VCaP (cell line): ENCODE data around the gene UGT1A6.

Experiments used
- H3K27ac ChIP-seq: fragments of 450-650 bp; 2 replicates; pipeline ENCODE4 v1.5.1; 2017
- TF ChIP-seq, protein P1 (sequence below): fragments of 450-650 bp; conservative IDR thresholded peaks from 2 replicates; pipeline ENCODE4 v1.5.1; 2017; ENCODE audit warnings: mild to moderate bottlenecking, moderate library complexity

The UGT1A6 gene

DNA sequence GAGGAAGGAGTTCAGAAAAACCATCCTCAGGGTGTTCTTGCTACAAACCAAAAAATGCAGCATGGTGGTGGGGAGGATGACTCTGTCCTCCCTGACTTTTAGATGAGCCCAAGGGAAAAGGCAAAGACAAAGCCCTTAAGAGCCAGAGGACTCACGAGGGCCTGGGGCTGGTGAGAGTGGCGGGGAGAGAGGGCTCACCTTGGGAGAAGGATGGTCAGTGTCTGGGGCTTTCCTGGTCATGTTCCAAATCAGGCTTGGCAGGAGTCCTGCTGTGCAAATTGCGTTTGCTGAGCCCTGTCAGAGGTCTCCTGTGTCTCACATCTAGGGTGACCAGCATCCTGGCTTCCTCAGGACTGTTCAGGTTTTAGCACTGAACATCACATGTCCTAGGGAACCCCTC, 72.1 kb downstream of the UGT1A6 start:
- H3K27ac ChIP-seq: no peak overlapping the region
- TF ChIP-seq, protein P1, sequence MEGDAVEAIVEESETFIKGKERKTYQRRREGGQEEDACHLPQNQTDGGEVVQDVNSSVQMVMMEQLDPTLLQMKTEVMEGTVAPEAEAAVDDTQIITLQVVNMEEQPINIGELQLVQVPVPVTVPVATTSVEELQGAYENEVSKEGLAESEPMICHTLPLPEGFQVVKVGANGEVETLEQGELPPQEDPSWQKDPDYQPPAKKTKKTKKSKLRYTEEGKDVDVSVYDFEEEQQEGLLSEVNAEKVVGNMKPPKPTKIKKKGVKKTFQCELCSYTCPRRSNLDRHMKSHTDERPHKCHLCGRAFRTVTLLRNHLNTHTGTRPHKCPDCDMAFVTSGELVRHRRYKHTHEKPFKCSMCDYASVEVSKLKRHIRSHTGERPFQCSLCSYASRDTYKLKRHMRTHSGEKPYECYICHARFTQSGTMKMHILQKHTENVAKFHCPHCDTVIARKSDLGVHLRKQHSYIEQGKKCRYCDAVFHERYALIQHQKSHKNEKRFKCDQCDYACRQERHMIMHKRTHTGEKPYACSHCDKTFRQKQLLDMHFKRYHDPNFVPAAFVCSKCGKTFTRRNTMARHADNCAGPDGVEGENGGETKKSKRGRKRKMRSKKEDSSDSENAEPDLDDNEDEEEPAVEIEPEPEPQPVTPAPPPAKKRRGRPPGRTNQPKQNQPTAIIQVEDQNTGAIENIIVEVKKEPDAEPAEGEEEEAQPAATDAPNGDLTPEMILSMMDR: no peak

- TF ChIP-seq, protein P1: no peak
- no peak overlapping the region for H3K27ac ChIP-seq
Observed at GRCh38 chr2:233766416-233766815, 73.7 kb downstream of the UGT1A6 start.

DNA sequence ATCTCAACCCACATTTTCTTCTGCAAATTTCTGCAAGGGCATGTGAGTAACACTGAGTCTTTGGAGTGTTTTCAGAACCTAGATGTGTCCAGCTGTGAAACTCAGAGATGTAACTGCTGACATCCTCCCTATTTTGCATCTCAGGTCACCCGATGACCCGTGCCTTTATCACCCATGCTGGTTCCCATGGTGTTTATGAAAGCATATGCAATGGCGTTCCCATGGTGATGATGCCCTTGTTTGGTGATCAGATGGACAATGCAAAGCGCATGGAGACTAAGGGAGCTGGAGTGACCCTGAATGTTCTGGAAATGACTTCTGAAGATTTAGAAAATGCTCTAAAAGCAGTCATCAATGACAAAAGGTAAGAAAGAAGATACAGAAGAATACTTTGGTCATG, 75.4 kb downstream of the UGT1A6 start:
- no peak overlapping the region for H3K27ac ChIP-seq
- TF ChIP-seq, protein P1: no peak

- no peak overlapping the region for H3K27ac ChIP-seq
- TF ChIP-seq, protein P1: no peak
Observed at GRCh38 chr2:233769260-233769659, 76.6 kb downstream of the UGT1A6 start.

DNA sequence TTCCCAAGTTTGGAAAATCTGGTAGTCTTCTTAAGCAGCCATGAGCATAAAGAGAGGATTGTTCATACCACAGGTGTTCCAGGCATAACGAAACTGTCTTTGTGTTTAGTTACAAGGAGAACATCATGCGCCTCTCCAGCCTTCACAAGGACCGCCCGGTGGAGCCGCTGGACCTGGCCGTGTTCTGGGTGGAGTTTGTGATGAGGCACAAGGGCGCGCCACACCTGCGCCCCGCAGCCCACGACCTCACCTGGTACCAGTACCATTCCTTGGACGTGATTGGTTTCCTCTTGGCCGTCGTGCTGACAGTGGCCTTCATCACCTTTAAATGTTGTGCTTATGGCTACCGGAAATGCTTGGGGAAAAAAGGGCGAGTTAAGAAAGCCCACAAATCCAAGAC, 79.5 kb downstream of the UGT1A6 start:
- no peak overlapping the region for H3K27ac ChIP-seq
- TF ChIP-seq, protein P1: no peak

GRCh38 chr2:233772583-233772982, 79.9 kb downstream of the UGT1A6 start:
- no peak overlapping the region for H3K27ac ChIP-seq
- TF ChIP-seq, protein P1: no peak

DNA sequence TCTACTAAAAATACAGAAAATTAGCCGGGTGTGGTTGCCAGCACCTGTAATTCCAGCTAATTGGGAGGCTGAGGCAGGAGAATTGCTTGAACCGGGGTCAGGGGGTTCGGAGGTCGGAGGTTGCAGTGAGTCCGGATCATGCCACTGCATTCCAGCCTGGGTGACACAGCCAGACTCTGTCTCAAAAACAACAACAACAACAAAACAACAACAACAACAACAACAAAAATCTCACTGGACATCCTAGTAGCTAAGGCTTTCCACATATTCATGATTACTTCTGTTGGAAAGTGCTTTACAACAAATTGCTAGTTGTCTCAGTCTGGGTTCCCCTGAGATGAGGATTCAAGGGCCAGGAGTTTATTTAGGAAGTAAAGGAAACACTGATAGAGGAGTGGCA, 81.2 kb downstream of the UGT1A6 start:
- H3K27ac ChIP-seq: no peak overlapping the region
- TF ChIP-seq, protein P1: no peak

DNA sequence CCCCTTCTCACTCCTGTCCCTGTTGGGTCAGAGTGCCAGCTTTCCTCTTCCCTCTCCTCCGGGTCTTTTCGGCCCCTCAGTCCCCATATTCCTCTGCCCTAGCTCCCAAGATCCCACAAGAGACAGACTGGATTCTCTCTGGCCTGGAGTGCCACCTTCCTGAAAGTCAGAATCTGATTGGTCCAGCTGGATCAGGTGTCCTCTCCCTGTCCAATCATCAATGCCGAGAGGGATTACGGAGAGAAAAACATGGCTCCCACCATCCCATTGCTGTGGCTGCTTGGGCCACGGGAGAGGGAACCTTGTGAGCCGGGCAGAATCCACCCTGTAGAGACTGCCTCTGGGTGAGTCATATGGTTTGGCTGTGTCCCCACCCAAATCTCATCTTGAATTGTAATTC, 82.7 kb downstream of the UGT1A6 start:
- TF ChIP-seq, protein P1: no peak

More for the DNA sequence above, 82.7 kb downstream of the UGT1A6 start:
- no peak overlapping the region for H3K27ac ChIP-seq
